ENCODE data around the gene TULP4. TPM values are rescaled to one million over a fixed set of nuclear protein-coding genes. Genes with fewer than 3 reads are reported as not detected.

The TULP4 gene
- total and polyA plus RNA-seq, 2 of the 8 experiments (the other 6 are each of a cell fraction or from before 2014, with no cell fraction given), result 7.7 to 51.6 TPM

GRCh38 chr6:158552055-158552795, 240.0 kb downstream of the TULP4 start (continued):
- TF ChIP-seq RAD21 (IDR thresholded peaks at IDR 0.05 in 1 of 2, conservative IDR thresholded peaks at IDR 0.05 in 1 of 2; ENCODE audit: low read depth in 2 of 2, low read length in 2 of 2), result no peak
